Measurements from ENCODE around the gene TBCA.

TBCA gene

GRCh38 chr5:77778881-77779438 is 2.8 kb upstream of the TBCA start:
- Mint-ChIP-seq H3K27me3 (no peaks in the 10 kb centered on the region), H3K27ac (no peak overlapping the region), H3K4me3 (no peak overlapping the region), H3K4me1 (ENCODE audit: low read depth) (peaks cover 21% of the 10 kb centered on the region), H3K36me3 (ENCODE audit: low read depth) (peaks cover 25% of the 10 kb centered on the region), H3K9me3 (no peaks in the 10 kb centered on the region)
- intact Hi-C loops (cut with micrococcal nuclease) = loop anchor here (10.0 kb wide), 1 partner anchor 516 kb away; the partner anchor contains the start of gene AP3B1

- Mint-ChIP-seq H3K27ac (no peak overlapping the region), H3K4me3 (no peak overlapping the region), H3K4me1 (ENCODE audit: low read depth) (peaks cover 27% of the 10 kb centered on the region), H3K27me3 (no peaks in the 10 kb centered on the region), H3K9me3 (no peaks in the 10 kb centered on the region), H3K36me3 (ENCODE audit: low read depth) (peaks cover 30% of the 10 kb centered on the region)
- intact Hi-C loops (cut with micrococcal nuclease) = loop anchor here (10.0 kb wide), 1 partner anchor 516 kb away; the partner anchor contains the start of gene AP3B1
Observed at GRCh38 chr5:77778398-77778797, 2.3 kb upstream of the TBCA start.

GRCh38 chr5:77777911-77778310 is 1.8 kb upstream of the TBCA start:
- Mint-ChIP-seq H3K27me3 (no peaks in the 10 kb centered on the region), H3K27ac (no peak overlapping the region), H3K4me1 (ENCODE audit: low read depth) (peaks cover 27% of the 10 kb centered on the region), H3K9me3 (no peaks in the 10 kb centered on the region), H3K36me3 (ENCODE audit: low read depth) (peaks cover 31% of the 10 kb centered on the region), H3K4me3 (no peak overlapping the region)
- intact Hi-C loops (cut with micrococcal nuclease) = loop anchor here (10.0 kb wide), 1 partner anchor 517 kb away; the partner anchor contains the start of gene AP3B1

- intact Hi-C loops (cut with micrococcal nuclease) = loop anchor here (10.0 kb wide), 1 partner anchor 517 kb away; the partner anchor contains the start of gene AP3B1
- Mint-ChIP-seq H3K36me3 (ENCODE audit: low read depth) (peaks cover 31% of the 10 kb centered on the region), H3K4me3 (no peak overlapping the region), H3K9me3 (no peaks in the 10 kb centered on the region), H3K4me1 (ENCODE audit: low read depth) (peaks cover 27% of the 10 kb centered on the region), H3K27me3 (no peaks in the 10 kb centered on the region), H3K27ac (no peak overlapping the region)
Observed at GRCh38 chr5:77777281-77777892, 1.2 kb upstream of the TBCA start.

GRCh38 chr5:77776554-77777206 is 541 bp upstream of the TBCA start:
- H3K4me3 Mint-ChIP-seq = peak overlapping the region; percentile 100
- intact Hi-C loops (cut with micrococcal nuclease) = loop anchor here (10.0 kb wide), 1 partner anchor 518 kb away; the partner anchor contains the start of gene AP3B1
- peak overlapping the region; percentile 96 for H3K27ac Mint-ChIP-seq
- no peaks in the 10 kb centered on the region for H3K9me3 Mint-ChIP-seq
- H3K36me3 Mint-ChIP-seq (ENCODE audit: low read depth) = peaks cover 35% of the 10 kb centered on the region
- H3K27me3 Mint-ChIP-seq = no peaks in the 10 kb centered on the region
- H3K4me1 Mint-ChIP-seq (ENCODE audit: low read depth) = peaks cover 28% of the 10 kb centered on the region

- no peaks in the 10 kb centered on the region for H3K9me3 Mint-ChIP-seq
- H3K4me1 Mint-ChIP-seq (ENCODE audit: low read depth) = peaks cover 35% of the 10 kb centered on the region
Observed at GRCh38 chr5:77774981-77775789, 954 bp downstream of the TBCA start.

GRCh38 chr5:77773734-77774280 is 2.3 kb downstream of the TBCA start:
- no peak overlapping the region for H3K27ac Mint-ChIP-seq

More at GRCh38 chr5:77774981-77775789, 954 bp downstream of the TBCA start:
- H3K27ac Mint-ChIP-seq = peak overlapping the region; percentile 96
- intact Hi-C loops (cut with micrococcal nuclease) = loop anchor here (10.0 kb wide), 1 partner anchor 520 kb away; the partner anchor contains the start of gene AP3B1
- H3K4me3 Mint-ChIP-seq = peak overlapping the region; percentile 100
- H3K27me3 Mint-ChIP-seq = no peaks in the 10 kb centered on the region
- H3K36me3 Mint-ChIP-seq (ENCODE audit: low read depth) = peaks cover 40% of the 10 kb centered on the region

GRCh38 chr5:77772729-77773128 is 3.4 kb downstream of the TBCA start:
- intact Hi-C loops (cut with micrococcal nuclease) = loop anchor here (10.0 kb wide), 1 partner anchor 522 kb away; the partner anchor contains the start of gene AP3B1
- no peak overlapping the region for H3K27ac Mint-ChIP-seq
- peaks cover 49% of the 10 kb centered on the region for H3K36me3 Mint-ChIP-seq (ENCODE audit: low read depth)
- H3K27me3 Mint-ChIP-seq = no peaks in the 10 kb centered on the region
- no peak overlapping the region for H3K4me3 Mint-ChIP-seq
- no peaks in the 10 kb centered on the region for H3K9me3 Mint-ChIP-seq
- H3K4me1 Mint-ChIP-seq (ENCODE audit: low read depth) = peaks cover 36% of the 10 kb centered on the region

More at GRCh38 chr5:77773734-77774280, 2.3 kb downstream of the TBCA start:
- no peaks in the 10 kb centered on the region for H3K27me3 Mint-ChIP-seq
- no peak overlapping the region for H3K4me3 Mint-ChIP-seq
- no peaks in the 10 kb centered on the region for H3K9me3 Mint-ChIP-seq
- peaks cover 44% of the 10 kb centered on the region for H3K36me3 Mint-ChIP-seq (ENCODE audit: low read depth)
- intact Hi-C loops (cut with micrococcal nuclease) = loop anchor here (10.0 kb wide), 1 partner anchor 521 kb away; the partner anchor contains the start of gene AP3B1
- peaks cover 35% of the 10 kb centered on the region for H3K4me1 Mint-ChIP-seq (ENCODE audit: low read depth)

- H3K36me3 Mint-ChIP-seq (ENCODE audit: low read depth) = peaks cover 59% of the 10 kb centered on the region
- peaks cover 40% of the 10 kb centered on the region for H3K4me1 Mint-ChIP-seq (ENCODE audit: low read depth)
- H3K4me3 Mint-ChIP-seq = no peak overlapping the region
- no peaks in the 10 kb centered on the region for H3K27me3 Mint-ChIP-seq
- H3K9me3 Mint-ChIP-seq = no peaks in the 10 kb centered on the region
- H3K27ac Mint-ChIP-seq = no peak overlapping the region
- intact Hi-C loops (cut with micrococcal nuclease) = loop anchor here (10.0 kb wide), 1 partner anchor 523 kb away; the partner anchor contains the start of gene AP3B1
Observed at GRCh38 chr5:77771452-77771851, 4.7 kb downstream of the TBCA start.

- Mint-ChIP-seq H3K4me3 (no peak overlapping the region), H3K4me1 (ENCODE audit: low read depth) (peaks cover 35% of the 10 kb centered on the region), H3K9me3 (no peaks in the 10 kb centered on the region), H3K27ac (no peak overlapping the region), H3K36me3 (ENCODE audit: low read depth) (peaks cover 49% of the 10 kb centered on the region), H3K27me3 (no peaks in the 10 kb centered on the region)
- intact Hi-C loops (cut with micrococcal nuclease) = loop anchor here (10.0 kb wide), 1 partner anchor 524 kb away; the partner anchor contains the start of gene AP3B1
Observed at GRCh38 chr5:77770293-77771005, 5.7 kb downstream of the TBCA start.

GRCh38 chr5:77768978-77769377 is 7.2 kb downstream of the TBCA start:
- H3K27ac Mint-ChIP-seq = no peak overlapping the region
- no peaks in the 10 kb centered on the region for H3K9me3 Mint-ChIP-seq
- no peak overlapping the region for H3K4me3 Mint-ChIP-seq
- H3K27me3 Mint-ChIP-seq = no peaks in the 10 kb centered on the region
- H3K4me1 Mint-ChIP-seq (ENCODE audit: low read depth) = peaks cover 20% of the 10 kb centered on the region
- H3K36me3 Mint-ChIP-seq (ENCODE audit: low read depth) = peaks cover 43% of the 10 kb centered on the region
- intact Hi-C loops (cut with micrococcal nuclease) = no loop called here

- Mint-ChIP-seq H3K4me1 (ENCODE audit: low read depth) (peaks cover 15% of the 10 kb centered on the region), H3K4me3 (no peak overlapping the region), H3K36me3 (ENCODE audit: low read depth) (peaks cover 37% of the 10 kb centered on the region), H3K27ac (no peak overlapping the region), H3K9me3 (no peaks in the 10 kb centered on the region), H3K27me3 (no peaks in the 10 kb centered on the region)
- intact Hi-C loops (cut with micrococcal nuclease) = no loop called here
Observed at GRCh38 chr5:77767301-77767700, 8.8 kb downstream of the TBCA start.

GRCh38 chr5:77761606-77762005 is 14.5 kb downstream of the TBCA start:
- Mint-ChIP-seq H3K9me3 (no peaks in the 10 kb centered on the region), H3K36me3 (ENCODE audit: low read depth) (peaks cover 40% of the 10 kb centered on the region), H3K4me1 (ENCODE audit: low read depth) (peaks cover 6% of the 10 kb centered on the region), H3K27ac (no peak overlapping the region), H3K4me3 (no peak overlapping the region), H3K27me3 (no peaks in the 10 kb centered on the region)
- intact Hi-C loops (cut with micrococcal nuclease) = no loop called here

Data from dendritic cell treated with granulocyte-macrophage colony-stimulating factor and Interleukin-4, amounts not matched to agents 40 ng/mL and 50 ng/mL, for 4 days (primary cell).